Astrocyte (in vitro differentiated cells and primary cell): ENCODE results near the gene CLSTN3.

ENCODE experiments used
- EZH2 ChIP-seq: IDR thresholded peaks from 2 replicates; pipeline ENCODE4 v1.6.1; 2012; ENCODE audit warnings: mild to moderate bottlenecking, low read length, inconsistent platforms; ENCODE audit not compliant: insufficient read depth
- TF ChIP-seq, protein P1 (sequence below): IDR thresholded peaks from 2 replicates; pipeline ENCODE4 v1.5.1; 2011; ENCODE audit warnings: low read depth, mild to moderate bottlenecking, inconsistent platforms, low read length, moderate library complexity; ENCODE audit not compliant: insufficient read depth

DNA sequence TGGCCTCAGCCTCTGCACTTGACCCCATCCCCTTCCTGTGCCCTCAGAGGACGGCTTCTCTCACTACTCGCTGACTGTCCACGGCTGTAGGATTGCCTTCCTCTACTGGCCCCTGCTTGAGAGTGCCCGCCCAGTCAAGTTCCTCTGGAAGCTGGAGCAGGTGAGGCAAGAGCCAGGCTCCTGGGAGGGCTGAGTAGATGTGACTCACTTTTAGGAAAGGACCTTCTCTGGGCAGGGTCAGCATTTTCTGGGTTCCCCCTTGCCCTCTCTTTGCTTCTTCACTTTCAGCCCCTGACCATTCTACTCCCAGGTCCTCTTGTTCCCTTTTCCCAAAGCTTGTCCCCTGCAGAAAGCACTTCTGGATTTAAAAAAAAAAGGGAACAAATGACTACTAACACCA is 7.7 kb downstream of the CLSTN3 start:
- TF ChIP-seq, protein P1, sequence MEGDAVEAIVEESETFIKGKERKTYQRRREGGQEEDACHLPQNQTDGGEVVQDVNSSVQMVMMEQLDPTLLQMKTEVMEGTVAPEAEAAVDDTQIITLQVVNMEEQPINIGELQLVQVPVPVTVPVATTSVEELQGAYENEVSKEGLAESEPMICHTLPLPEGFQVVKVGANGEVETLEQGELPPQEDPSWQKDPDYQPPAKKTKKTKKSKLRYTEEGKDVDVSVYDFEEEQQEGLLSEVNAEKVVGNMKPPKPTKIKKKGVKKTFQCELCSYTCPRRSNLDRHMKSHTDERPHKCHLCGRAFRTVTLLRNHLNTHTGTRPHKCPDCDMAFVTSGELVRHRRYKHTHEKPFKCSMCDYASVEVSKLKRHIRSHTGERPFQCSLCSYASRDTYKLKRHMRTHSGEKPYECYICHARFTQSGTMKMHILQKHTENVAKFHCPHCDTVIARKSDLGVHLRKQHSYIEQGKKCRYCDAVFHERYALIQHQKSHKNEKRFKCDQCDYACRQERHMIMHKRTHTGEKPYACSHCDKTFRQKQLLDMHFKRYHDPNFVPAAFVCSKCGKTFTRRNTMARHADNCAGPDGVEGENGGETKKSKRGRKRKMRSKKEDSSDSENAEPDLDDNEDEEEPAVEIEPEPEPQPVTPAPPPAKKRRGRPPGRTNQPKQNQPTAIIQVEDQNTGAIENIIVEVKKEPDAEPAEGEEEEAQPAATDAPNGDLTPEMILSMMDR = no peak
- TF ChIP-seq EZH2 = no peak
